GM12891 (cell line): ENCODE data around the gene ATAD2B.
"Not testable (repeated sequence)": the region's sequence is repeated elsewhere in the genome, so short reads cannot be mapped to it uniquely, and the experiment has no call there.

Source experiments
- DNase-seq: peaks from one replicate; pipeline ENCODE4 v3.0.0; 2011; ENCODE audit warnings: low spot score; ENCODE audit not compliant: insufficient read length
- FAIRE-seq: peaks from 2 replicates; lab custom pipeline; 2011; peaks lifted over from hg19 to GRCh38; lab: Jason Lieb, UNC
- PAX5 ChIP-seq: IDR thresholded peaks from 2 replicates; pipeline ENCODE4 v1.6.1; 2011; ENCODE audit warnings: low read length, moderate library complexity, mild to moderate bottlenecking; ENCODE audit not compliant: insufficient read depth, severe bottlenecking
- POLR2A ChIP-seq: IDR thresholded peaks from 2 replicates; pipeline ENCODE4 v1.6.1; 2011; ENCODE audit warnings: low read depth, low read length, control low read depth
- POLR2AphosphoS5 ChIP-seq: IDR thresholded peaks from 2 replicates; pipeline ENCODE4 v1.6.1; 2011; ENCODE audit warnings: low read depth, low read length, control low read depth
- POU2F2 ChIP-seq: IDR thresholded peaks from 2 replicates; pipeline ENCODE4 v1.6.1; 2011; ENCODE audit warnings: low read depth, mild to moderate bottlenecking, control low read depth, low read length, moderate library complexity
- SPI1 ChIP-seq: IDR thresholded peaks from 2 replicates; pipeline ENCODE4 v1.6.1; 2011; ENCODE audit warnings: low read depth, low read length, control low read depth
- TAF1 ChIP-seq: IDR thresholded peaks from 2 replicates; pipeline ENCODE4 v1.6.1; 2011; ENCODE audit warnings: low read depth, low read length, control low read depth

ATAD2B gene

GRCh38 chr2:23754970-23755369, 172.0 kb downstream of the ATAD2B start:
- no peak for TF ChIP-seq PAX5
- TF ChIP-seq SPI1: no peak
- TF ChIP-seq POLR2AphosphoS5: no peak
- TF ChIP-seq POU2F2: no peak
- no peak for TF ChIP-seq POLR2A
- TF ChIP-seq TAF1: no peak
- no peak for FAIRE-seq
- no peak for DNase-seq

GRCh38 chr2:23753291-23754010, 173.5 kb downstream of the ATAD2B start:
- TF ChIP-seq PAX5: no peak
- no peak for TF ChIP-seq POLR2AphosphoS5
- no peak for TF ChIP-seq POU2F2
- TF ChIP-seq POLR2A: no peak
- no peak for TF ChIP-seq TAF1
- DNase-seq (no peak), FAIRE-seq (no peak)

GRCh38 chr2:23751747-23752265, 175.1 kb downstream of the ATAD2B start:
- FAIRE-seq: no peak
- TF ChIP-seq POLR2A: no peak
- no peak for TF ChIP-seq POLR2AphosphoS5
- TF ChIP-seq POU2F2: no peak
- TF ChIP-seq TAF1: no peak
- TF ChIP-seq PAX5: no peak

GRCh38 chr2:23746141-23746863, 180.6 kb downstream of the ATAD2B start:
- TF ChIP-seq SPI1 (no peak), POLR2AphosphoS5 (no peak), POLR2A (no peak), PAX5 (no peak), POU2F2 (no peak), TAF1 (no peak)
- FAIRE-seq (no peak), DNase-seq (no peak)

More at GRCh38 chr2:23751747-23752265, 175.1 kb downstream of the ATAD2B start:
- DNase-seq: no peak

DNA sequence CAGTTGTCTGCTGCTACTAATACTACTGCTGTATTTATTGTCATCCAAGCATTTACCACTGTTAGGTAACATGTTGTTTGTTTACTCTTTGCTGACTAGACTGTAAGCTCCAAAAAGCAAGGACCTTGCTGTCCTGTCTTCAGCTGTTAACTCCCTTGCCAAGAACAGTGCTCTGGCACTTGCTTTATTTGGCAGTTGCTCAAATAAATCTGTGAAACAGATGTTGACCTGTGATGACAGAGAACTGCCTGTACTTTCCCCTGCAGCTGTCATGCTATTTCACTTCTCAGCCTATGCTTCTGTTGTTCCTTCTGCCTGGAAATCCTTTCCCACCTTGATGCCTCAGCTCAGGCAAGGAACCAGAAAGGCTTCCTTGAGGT, 181.2 kb downstream of the ATAD2B start:
- FAIRE-seq (no peak), DNase-seq (no peak)
- TF ChIP-seq POLR2A (no peak), SPI1 (no peak), POLR2AphosphoS5 (no peak), PAX5 (no peak), TAF1 (no peak)

DNA sequence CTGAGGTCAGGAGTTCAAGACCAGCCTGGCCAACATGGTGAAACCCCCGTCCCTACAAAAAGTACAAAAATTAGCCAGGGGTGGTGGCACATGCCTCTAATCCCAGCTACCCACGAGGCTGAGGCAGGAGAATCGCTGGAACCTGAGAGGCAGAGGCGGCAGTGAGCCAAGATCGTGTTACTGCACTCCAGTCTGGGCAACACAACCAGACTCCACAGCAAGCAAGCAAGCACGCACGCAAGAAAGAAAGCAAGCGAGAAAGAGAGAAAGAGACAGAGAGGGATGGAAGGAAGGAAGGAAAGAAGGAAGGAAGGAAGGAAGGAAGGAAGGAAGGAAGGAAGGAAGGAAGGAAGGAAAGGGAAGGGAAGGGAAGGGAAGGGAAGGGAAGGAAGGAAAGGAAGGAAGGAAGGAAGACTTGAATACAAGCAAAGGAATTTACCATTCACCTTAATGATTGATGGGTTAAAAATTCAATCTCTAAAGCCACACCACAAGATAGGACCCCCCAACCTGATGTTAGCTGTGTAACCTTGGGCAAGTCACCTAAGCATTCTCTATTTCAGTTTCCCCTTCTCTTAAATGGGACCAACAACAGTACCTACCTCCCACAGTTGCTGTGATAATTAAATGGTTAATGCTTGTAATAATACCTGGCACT, 181.7 kb downstream of the ATAD2B start:
- TF ChIP-seq SPI1: no peak
- TF ChIP-seq POLR2A: no peak
- no peak for TF ChIP-seq POU2F2
- TF ChIP-seq TAF1: no peak
- TF ChIP-seq PAX5: no peak
- FAIRE-seq (peak; percentile 51), DNase-seq (no peak)

DNA sequence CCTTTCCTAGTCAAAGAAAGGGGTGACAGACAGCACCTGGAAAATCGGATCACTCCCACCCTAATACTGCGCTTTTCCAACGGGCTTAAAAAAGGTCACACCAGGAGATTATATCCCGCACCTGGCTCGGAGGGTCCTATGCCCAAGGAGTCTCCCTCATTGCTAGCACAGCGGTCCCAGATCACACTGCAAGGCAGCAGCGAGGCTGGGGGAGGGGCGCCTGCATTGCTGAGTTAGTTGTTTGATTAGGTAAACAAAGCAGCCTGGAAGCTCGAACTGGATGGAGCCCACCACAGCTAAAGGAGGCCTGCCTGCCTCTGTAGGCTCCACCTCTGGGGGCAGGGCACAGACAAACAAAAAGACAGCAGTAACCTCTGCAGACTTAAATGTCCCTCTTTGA, 190.1 kb downstream of the ATAD2B start:
- not testable (repeated sequence) for DNase-seq, FAIRE-seq

DNA sequence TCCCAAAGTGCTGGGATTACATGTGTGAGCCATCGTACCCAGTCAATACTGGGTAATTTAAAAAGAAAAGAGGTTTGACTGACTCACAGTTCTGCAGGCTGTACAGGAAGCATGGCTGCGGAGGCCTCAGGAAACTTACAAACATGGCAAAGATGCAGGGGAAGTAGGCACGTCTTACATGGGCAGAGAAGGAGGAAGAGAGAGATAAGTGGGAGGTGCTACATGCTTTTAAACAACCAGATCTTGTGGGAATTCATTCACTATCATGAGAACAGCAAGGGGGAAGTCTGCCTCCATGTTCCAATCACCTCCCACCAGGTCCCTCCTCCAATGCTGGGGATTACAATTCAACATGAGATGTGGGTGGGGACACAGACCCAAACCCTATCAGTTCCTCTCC, 192.5 kb downstream of the ATAD2B start:
- no peak for TF ChIP-seq POLR2A
- TF ChIP-seq PAX5: no peak
- TF ChIP-seq SPI1: no peak
- TF ChIP-seq POU2F2: no peak
- no peak for TF ChIP-seq POLR2AphosphoS5
- no peak for TF ChIP-seq TAF1
- DNase-seq (no peak), FAIRE-seq (peak; percentile 33)

GRCh38 chr2:23723029-23723428, 203.9 kb downstream of the ATAD2B start:
- not testable (repeated sequence) for DNase-seq, FAIRE-seq

DNA sequence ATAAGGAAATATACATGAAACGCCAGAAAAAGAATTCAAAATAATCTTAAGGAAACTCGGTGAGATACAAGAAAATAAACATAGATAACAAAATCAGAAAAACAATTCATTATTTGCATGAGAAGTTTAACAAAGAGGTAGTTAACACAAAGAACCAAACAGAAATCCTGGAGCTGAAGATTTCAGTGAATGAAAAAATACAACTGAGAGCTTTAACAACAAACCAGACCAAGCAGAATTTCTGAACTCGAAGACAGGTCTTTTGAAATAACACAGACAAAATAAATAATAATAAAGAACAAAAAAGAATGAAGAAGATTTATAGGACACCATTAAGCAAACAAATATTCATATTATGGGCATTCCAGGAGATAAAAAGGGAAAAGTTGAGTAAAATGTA, 204.7 kb downstream of the ATAD2B start:
- TF ChIP-seq POLR2AphosphoS5 (no peak), TAF1 (no peak), SPI1 (no peak), PAX5 (no peak), POLR2A (no peak), POU2F2 (no peak)
- no peak for FAIRE-seq
- no peak for DNase-seq
